Stomach smooth muscle (tissue), 2 donors: ENCODE results near the gene GALR2.

ENCODE experiments used
- H3K27ac ChIP-seq: one replicate; pipeline ENCODE4 v1.7.0; 2013; ENCODE audit warnings: mild to moderate bottlenecking, low read length, inconsistent platforms
- H3K27me3 ChIP-seq, 2 donors: one replicate each; pipeline ENCODE4 v1.7.0; 2013; ENCODE audit warnings: low read length in 2 of 2; ENCODE audit not compliant: insufficient read depth in 2 of 2, control insufficient read depth in 1 of 2
- H3K36me3 ChIP-seq, 2 donors: one replicate each; pipeline ENCODE4 v1.7.0; 2013; ENCODE audit warnings: low read length in 2 of 2; ENCODE audit not compliant: control insufficient read depth in 2 of 2, insufficient read depth in 2 of 2
- H3K4me1 ChIP-seq: one replicate; pipeline ENCODE4 v1.7.0; 2013; ENCODE audit warnings: low read length; ENCODE audit not compliant: control insufficient read depth, insufficient read depth
- H3K4me3 ChIP-seq, 2 donors: one replicate each; pipeline ENCODE4 v1.7.0; 2013; ENCODE audit warnings: low read length in 2 of 2
- H3K9ac ChIP-seq, 2 donors: one replicate each; pipeline ENCODE4 v1.7.0; 2013; ENCODE audit warnings: low read length in 2 of 2, mild to moderate bottlenecking in 1 of 2
- H3K9me3 ChIP-seq, 2 donors: one replicate each; pipeline ENCODE4 v1.7.0; 2013; ENCODE audit warnings: low read length in 2 of 2; ENCODE audit not compliant: control insufficient read depth in 2 of 2
- donor health status: healthy.
- donor health status: Pancreatic carcinoma.

The GALR2 gene

DNA sequence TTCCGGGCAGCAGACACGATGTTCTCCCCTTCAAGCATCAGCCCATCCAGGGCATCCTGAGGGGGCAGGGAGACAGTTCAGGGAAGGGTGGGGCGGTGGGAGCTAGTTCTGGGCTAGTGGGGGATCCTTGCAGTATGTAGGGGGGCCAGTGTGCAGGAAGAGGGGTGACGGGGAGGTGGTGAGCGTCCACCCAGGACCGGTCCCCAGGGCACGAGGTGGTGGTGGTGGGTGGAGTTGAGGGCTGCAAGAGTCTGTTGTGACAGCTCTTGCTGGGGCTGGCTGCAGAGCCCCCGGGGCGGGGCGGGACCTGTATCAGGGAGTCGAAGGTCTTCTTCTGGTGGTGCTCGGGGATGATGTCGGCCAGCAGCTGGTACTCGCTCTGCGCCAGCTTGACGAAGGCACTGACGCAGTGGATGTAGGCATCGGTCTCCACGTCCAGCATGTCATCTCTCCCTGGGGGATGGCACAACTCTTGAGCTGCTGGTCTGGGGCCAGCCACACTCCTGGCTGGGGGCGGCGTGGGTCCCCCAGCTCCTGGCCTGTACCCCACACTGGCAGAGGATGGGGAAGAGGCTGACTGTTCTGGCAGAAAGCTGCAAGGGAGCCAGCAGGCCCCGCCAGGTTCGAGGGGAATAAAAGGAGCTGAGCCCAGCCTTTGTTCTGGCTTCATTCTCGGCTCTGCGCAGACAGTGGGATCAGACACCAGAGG is 14.4 kb downstream of the GALR2 start:
- no peak overlapping the region for H3K4me3 ChIP-seq
- H3K9ac ChIP-seq = no peak overlapping the region
- peaks cover 65 to 74% of the 10 kb centered on the region in 2 donors for H3K36me3 ChIP-seq
- no peak overlapping the region for H3K27ac ChIP-seq
- H3K9me3 ChIP-seq = no peaks in the 10 kb centered on the region
- H3K27me3 ChIP-seq = no peaks in the 10 kb centered on the region
- H3K4me1 ChIP-seq = no peaks in the 10 kb centered on the region

DNA sequence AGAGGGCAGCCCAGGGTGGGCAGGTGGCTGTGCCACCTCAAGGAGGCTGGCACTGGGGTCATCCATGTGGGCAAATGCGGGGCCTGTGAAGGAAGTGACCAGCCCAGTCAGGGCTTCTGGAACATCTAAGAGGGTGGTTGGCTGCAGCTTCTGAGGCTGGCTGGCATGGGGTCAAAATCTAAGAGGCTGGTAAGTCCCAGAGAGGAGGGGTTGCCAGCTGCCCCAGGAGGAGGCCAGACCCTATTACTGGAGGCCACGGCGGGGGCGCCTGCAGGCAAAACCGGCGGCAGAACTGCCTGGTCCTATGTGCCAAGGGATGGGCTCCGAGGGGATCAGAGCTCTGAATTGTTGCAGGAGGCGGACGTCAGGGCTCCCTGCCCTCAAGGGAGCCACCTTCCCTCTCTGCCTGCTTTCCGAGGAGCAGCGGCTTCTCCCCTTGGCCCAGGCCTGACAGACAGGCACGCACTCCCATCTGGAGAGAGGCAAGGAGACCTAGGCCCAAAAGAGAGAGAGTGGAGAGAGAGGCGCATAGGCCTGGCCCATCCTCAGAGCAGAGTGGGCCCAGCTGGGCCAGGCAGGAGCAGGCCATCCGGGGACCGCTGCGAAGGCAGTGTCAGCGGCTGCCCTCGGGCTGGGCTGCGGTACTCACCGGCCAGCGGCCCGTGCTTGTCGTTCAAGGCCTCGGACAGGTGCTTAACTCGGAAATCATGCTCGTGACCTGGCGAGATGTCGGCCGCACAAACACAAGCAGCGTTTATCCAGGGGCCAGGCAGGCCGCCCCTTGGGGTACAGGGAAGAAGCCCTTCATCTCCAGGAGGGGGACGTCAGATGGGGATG is 15.3 kb downstream of the GALR2 start:
- H3K36me3 ChIP-seq = peaks cover 62 to 70% of the 10 kb centered on the region in 2 donors
- no peak overlapping the region for H3K4me3 ChIP-seq
- no peaks in the 10 kb centered on the region for H3K4me1 ChIP-seq
- H3K9ac ChIP-seq = no peak overlapping the region
- H3K27me3 ChIP-seq = no peaks in the 10 kb centered on the region
- H3K27ac ChIP-seq = no peak overlapping the region
- H3K9me3 ChIP-seq = no peaks in the 10 kb centered on the region

DNA sequence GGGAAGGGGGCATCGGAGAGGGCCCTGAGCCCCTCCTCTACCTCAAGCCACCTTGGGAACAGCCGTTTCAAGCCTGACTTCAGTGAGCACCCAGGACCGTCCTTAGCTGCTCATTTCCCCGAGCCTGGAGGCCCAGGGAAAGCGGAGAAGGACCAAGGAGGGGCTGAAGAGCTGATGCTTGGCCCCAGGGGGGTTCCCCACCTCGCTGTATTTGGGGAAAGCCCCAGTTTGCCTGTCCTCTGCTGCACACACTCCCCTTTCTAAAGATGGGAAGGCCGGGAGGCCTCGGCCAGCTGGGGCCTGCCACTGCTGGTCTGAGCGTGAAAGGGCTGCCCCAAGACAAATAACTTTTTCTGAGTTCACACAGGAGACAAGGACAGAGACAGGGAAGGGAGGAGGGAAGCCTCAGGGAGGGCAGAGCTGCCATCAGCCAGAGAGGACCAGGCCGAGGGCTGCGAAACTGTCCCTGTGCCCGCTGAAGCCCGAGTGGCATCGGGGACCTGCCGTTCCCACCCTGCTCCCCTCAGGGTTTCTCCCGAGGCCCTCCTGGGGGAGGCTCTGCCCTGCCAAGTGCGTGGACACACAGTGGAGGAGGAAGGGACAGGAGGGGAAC is 16.0 kb downstream of the GALR2 start:
- H3K4me3 ChIP-seq = no peak overlapping the region
- H3K36me3 ChIP-seq = peaks cover 56 to 66% of the 10 kb centered on the region in 2 donors
- H3K27me3 ChIP-seq = no peaks in the 10 kb centered on the region
- no peaks in the 10 kb centered on the region for H3K9me3 ChIP-seq
- no peaks in the 10 kb centered on the region for H3K4me1 ChIP-seq
- H3K27ac ChIP-seq = no peak overlapping the region
- no peak overlapping the region for H3K9ac ChIP-seq

DNA sequence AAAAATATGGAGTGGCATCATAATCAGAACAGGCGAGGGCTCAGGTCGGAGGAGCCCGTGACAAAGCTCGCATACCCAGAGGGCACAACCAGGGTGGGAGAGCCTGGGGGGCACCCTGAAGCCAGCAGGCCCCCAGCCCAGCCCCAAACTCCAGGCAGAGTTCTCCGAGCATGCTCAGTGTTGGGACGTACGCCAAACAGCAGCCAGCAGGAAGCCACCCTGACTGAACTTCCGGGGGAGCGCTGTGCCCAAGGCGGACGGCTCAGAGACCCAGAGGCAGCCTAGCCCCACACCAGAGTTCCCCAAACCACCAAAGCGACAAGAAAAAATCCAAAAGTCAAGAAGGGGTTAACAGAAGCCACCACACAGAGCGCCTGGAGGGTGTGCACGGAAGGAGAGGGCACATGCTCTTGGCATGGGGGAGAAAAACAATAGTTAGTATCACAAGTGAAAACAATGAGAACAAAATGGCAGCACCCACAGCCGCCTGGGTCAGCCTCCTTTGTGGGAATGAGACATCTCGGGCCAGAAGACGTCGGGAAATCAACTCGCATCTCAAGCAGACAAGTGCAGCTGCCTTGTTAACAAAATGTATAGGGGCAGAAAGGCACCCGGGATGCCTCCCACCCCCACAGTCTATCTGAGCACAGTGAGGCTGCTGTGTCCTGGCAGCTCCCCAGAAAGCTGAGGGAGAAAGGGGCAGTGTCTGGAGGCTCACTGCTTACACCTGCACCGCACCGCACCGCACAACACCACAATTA is 17.1 kb downstream of the GALR2 start:
- H3K27me3 ChIP-seq = no peaks in the 10 kb centered on the region
- H3K4me1 ChIP-seq = no peaks in the 10 kb centered on the region
- H3K36me3 ChIP-seq = peaks cover 56 to 63% of the 10 kb centered on the region in 2 donors
- no peak overlapping the region for H3K9ac ChIP-seq
- no peaks in the 10 kb centered on the region for H3K9me3 ChIP-seq
- no peak overlapping the region for H3K4me3 ChIP-seq
- no peak overlapping the region for H3K27ac ChIP-seq

DNA sequence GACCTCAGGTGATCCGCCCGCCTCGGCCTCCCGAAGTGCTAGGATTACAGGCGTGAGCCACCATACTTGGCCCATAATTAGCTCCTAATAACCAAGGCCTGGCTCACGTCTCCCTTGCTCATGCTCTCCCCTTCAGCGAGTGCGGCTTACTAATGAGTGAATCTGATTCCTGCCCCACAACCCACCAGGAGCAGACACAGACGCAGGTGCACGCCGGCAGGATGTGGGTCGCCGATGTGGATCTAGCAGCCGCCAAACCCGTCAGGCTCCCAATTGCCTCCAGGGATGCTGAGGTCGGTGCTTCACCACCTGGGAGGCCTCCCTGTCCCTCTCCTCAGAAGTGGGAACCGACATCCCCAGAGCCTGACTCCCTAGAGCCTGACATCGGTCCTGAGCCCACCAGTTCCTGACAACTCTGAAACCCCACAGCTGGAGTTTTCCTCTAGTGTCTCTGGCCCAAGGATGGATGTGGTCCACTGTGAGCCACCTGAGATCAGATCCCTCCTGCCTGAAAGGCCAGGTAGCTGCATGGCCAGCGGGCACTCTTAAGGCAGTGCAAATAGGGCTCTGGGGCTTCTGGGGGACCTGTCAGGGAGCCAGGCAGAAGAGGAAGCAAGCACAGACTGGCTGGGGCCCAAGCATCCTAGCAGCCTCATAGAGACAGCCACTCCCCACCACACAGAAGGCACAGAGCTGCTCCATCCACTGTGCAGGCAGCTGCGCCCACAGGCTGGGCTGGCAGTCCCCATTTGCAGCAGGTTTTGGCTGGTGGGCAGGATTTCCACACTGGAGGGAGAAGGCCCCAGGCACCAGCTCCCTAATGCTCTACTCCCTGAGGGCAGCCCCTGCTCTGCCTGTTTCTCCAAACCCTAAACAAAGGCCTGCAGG is 18.2 kb downstream of the GALR2 start:
- Histone ChIP-seq H3K9ac (no peak overlapping the region), H3K27me3 (no peaks in the 10 kb centered on the region), H3K36me3 (peaks cover 54 to 60% of the 10 kb centered on the region in 2 donors), H3K9me3 (no peaks in the 10 kb centered on the region), H3K4me3 (no peak overlapping the region), H3K27ac (no peak overlapping the region), H3K4me1 (no peaks in the 10 kb centered on the region)

DNA sequence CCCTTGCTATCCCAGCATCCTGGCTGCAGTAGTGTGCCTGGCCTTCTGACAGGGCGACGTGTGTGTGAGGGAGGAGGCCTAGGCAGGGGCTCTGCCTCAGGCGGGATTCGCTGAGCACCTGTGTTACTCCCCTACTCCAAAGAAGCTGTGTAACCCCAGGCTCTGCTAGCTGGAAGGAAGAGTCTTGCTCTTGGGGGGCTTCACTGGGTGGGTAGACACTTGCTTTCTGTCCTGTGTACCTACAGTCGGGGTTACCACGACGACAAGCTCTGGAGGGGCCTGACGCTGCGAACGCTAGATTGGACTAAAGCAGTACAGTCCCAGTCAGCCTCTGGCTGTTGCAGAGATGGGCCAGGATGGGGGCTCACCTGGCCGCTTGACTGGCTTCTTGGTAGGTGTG is 19.5 kb downstream of the GALR2 start:
- H3K4me1 ChIP-seq = no peaks in the 10 kb centered on the region
- H3K27me3 ChIP-seq = no peaks in the 10 kb centered on the region
- H3K36me3 ChIP-seq = peaks cover 41 to 50% of the 10 kb centered on the region in 2 donors
- no peaks in the 10 kb centered on the region for H3K9me3 ChIP-seq
- no peak overlapping the region for H3K4me3 ChIP-seq
- no peak overlapping the region for H3K9ac ChIP-seq
- no peak overlapping the region for H3K27ac ChIP-seq

DNA sequence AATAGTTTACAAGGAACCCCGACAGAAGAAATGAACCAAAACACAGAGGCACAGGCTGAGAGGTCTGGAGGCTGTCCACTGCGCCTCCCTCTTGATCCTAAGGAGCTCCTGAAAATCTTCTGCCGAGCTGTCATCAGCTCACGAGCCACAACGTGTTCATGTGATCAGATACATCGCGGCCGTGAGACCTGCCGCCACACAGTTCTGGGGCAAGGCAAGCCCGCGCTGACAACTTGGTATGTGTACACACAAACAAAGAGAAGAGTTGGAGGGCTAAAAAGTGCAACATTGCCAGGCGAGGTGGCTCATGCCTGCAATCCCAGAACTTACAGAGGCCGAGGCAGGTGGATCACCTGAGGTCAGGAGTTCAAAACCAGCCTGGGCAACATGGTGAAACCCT is 21.4 kb downstream of the GALR2 start:
- Histone ChIP-seq H3K9ac (no peak overlapping the region), H3K4me3 (no peak overlapping the region), H3K27ac (no peak overlapping the region), H3K36me3 (peaks cover 40 to 47% of the 10 kb centered on the region in 2 donors), H3K27me3 (no peaks in the 10 kb centered on the region), H3K4me1 (no peaks in the 10 kb centered on the region), H3K9me3 (no peaks in the 10 kb centered on the region)

DNA sequence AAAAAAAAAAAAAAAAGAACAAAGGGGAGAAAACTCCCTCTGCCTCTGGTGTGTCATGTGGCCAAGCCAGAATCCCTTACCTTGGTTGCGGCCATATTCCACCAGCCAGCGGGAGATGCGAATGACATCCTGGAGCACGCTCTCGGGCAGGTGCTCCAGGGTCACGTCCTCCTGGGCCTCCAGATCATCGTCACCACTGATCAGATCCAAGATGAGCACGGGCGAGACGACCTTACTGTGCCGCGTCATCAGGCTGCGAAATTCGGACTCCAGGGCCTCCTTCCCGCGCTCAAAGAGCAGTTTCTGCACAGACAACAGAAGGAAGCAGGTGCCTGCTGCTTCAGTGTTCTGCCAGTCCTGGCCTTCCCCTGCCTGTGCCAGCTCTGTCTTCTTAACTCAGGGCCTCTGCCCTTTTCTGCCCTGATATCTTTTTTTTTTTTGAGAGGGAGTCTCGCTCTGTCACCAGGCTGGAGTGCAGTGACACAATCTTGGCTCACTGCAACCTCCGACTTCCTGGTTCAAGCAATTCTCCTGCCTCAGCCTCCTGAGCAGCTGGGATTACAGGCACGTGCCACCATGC is 23.2 kb downstream of the GALR2 start:
- H3K9me3 ChIP-seq = no peaks in the 10 kb centered on the region
- H3K4me1 ChIP-seq = peaks cover 13% of the 10 kb centered on the region
- H3K27ac ChIP-seq = no peak overlapping the region
- H3K9ac ChIP-seq = no peak overlapping the region
- peaks cover 40 to 47% of the 10 kb centered on the region in 2 donors for H3K36me3 ChIP-seq
- no peaks in the 10 kb centered on the region for H3K27me3 ChIP-seq
- H3K4me3 ChIP-seq = no peak overlapping the region

DNA sequence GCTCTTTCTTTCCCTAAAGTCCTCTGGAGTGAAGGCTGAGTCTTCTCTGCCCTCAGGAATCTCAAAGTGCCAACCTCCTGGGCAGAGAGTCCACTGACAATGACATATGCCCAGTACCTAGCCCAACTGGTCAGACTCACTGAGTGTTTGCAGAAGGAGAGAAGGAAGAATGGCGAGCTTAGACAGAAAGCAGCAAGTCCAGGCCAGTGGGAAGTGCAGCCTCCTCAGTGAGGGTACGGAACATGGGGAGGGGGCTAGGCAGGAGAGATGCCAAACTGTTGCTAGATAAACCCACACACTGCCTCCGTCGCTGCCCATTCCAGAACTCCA is 28.3 kb downstream of the GALR2 start:
- H3K36me3 ChIP-seq = peaks cover 13 to 16% of the 10 kb centered on the region in 2 donors
- no peaks in the 10 kb centered on the region for H3K27me3 ChIP-seq
- no peaks in the 10 kb centered on the region for H3K9me3 ChIP-seq
- peak overlapping the region; percentile 76 for H3K27ac ChIP-seq
- H3K9ac ChIP-seq = peak overlapping the region; percentile 66 to 86
- H3K4me1 ChIP-seq = peaks cover 22% of the 10 kb centered on the region
- H3K4me3 ChIP-seq = peak overlapping the region; percentile 76 to 94
